ENCODE data around the gene NOC3L.
"Not testable (repeated sequence)": the region's sequence is repeated elsewhere in the genome, so short reads cannot be mapped to it uniquely, and the experiment has no call there.

The NOC3L gene

GRCh38 chr10:94403380-94404213 is 40.9 kb upstream of the NOC3L start:
- peak; percentile 84 for DNase-seq (ENCODE audit: low spot score)
- no peak for TF ChIP-seq CTCF (IDR thresholded peaks at IDR 0.05; ENCODE audit: extremely low read depth, missing control alignments)

DNA sequence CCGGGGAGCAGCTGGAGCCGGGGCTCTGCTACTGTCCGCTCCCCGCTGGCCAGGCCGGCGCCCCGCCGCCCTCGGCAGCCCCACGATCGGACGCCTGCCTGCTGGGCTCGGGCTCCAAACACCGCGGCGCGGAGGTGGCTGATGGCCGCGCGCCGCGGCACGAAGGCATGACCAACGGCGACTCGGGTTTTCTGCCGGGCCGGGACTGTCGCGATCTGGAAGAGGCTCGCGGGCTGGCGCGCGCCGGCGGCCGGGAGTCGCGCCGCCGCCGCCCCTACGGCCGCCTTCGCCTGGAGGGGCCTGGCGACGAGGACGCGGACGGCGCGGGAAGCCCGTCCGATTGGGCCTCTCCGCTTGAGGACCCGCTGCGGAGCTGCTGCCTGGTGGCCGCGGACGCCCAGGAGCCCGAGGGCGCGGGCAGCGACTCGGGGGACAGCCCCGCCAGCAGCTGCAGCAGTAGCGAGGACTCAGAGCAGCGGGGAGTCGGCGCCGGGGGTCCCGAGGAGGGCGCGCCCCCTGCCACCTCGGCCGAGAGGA is 40.2 kb upstream of the NOC3L start:
- peak; percentile 79 for DNase-seq (ENCODE audit: low spot score)
- TF ChIP-seq CTCF (IDR thresholded peaks at IDR 0.05; ENCODE audit: extremely low read depth, missing control alignments): no peak

GRCh38 chr10:94402204-94402842 is 39.6 kb upstream of the NOC3L start, which contains the start of gene TBC1D12:
TBC1D12 (plus strand) TSS chr10:94402541; CDS start chr10:94402614, 73 bp downstream.
- DNase-seq (ENCODE audit: low spot score): peak; percentile 92
- TF ChIP-seq CTCF (IDR thresholded peaks at IDR 0.05; ENCODE audit: extremely low read depth, missing control alignments): no peak

GRCh38 chr10:94398762-94399161 is 36.0 kb upstream of the NOC3L start:
- no peak for DNase-seq (ENCODE audit: low spot score)
- TF ChIP-seq CTCF (IDR thresholded peaks at IDR 0.05; ENCODE audit: extremely low read depth, missing control alignments): no peak

GRCh38 chr10:94397549-94398370 is 35.0 kb upstream of the NOC3L start:
- no peak for DNase-seq (ENCODE audit: low spot score)
- no peak for TF ChIP-seq CTCF (IDR thresholded peaks at IDR 0.05; ENCODE audit: extremely low read depth, missing control alignments)

GRCh38 chr10:94392117-94392516 is 29.4 kb upstream of the NOC3L start:
- DNase-seq (ENCODE audit: low spot score): not testable (repeated sequence)

- not testable (repeated sequence) for DNase-seq (ENCODE audit: low spot score)
Measured at GRCh38 chr10:94385733-94386132, 23.0 kb upstream of the NOC3L start.

DNA sequence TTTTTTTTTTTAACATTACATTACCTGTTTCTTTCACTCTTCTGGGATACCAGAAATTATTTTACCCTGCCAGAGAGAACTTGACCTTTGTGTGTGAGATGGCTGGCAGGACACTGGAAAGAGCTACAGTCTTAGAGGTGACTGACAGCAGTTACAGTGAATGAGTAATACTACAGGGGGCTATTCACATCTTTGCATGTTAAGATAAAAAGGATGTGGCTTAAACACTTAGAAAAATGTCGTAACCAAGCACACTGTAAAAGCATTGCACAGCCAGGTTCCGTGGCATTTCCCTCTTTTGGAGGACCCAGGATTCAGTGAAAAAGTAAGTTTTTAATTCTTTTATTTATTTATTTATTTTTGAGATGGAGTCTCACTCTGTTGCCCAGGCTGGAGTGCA is 20.8 kb upstream of the NOC3L start:
- DNase-seq (ENCODE audit: low spot score): no peak
- no peak for TF ChIP-seq CTCF (IDR thresholded peaks at IDR 0.05; ENCODE audit: extremely low read depth, missing control alignments)

All from GM20000 (cell line).